ENCODE measurements around the gene EFNA2. TPM values are rescaled to one million over a fixed set of nuclear protein-coding genes. Genes with fewer than 3 reads are reported as not detected.

EFNA2 gene
- total RNA-seq = not detected

- peaks cover 5% of the 10 kb centered on the region for H3K4me1 Mint-ChIP-seq
- no peaks in the 10 kb centered on the region for H3K36me3 Mint-ChIP-seq (ENCODE audit: low read depth)
- CTCF ChIA-PET = no interaction called here
- peaks cover 28% of the 10 kb centered on the region for H3K27me3 Mint-ChIP-seq
- no peaks in the 10 kb centered on the region for H3K9me3 Mint-ChIP-seq
- H3K4me3 Mint-ChIP-seq = no peak within 1 kb of the TSS
- H3K27ac Mint-ChIP-seq = no peak within 1 kb of the TSS
- POLR2A ChIA-PET = interaction anchor here (1.1 kb wide), 1 partner anchor 42 kb away, joined by 3 read pairs; no protein-coding TSS in a partner anchor
- DNase-seq = no peak
Measured at GRCh38 chr19:1285737-1286360, at the start of gene EFNA2. EFNA2 (plus strand) TSS chr19:1285873; CDS start chr19:1286169, 296 bp downstream.

- H3K36me3 Mint-ChIP-seq (ENCODE audit: low read depth) = no peaks in the 10 kb centered on the region
- no peak for DNase-seq
- H3K27ac Mint-ChIP-seq = no peak overlapping the region
- H3K9me3 Mint-ChIP-seq = no peaks in the 10 kb centered on the region
- POLR2A ChIA-PET = interaction anchor here (1.6 kb wide), 1 partner anchor 33 kb away, joined by 9 read pairs; the partner anchor contains the start of gene CIRBP
- CTCF ChIA-PET = no interaction called here
- H3K4me1 Mint-ChIP-seq = peaks cover 19% of the 10 kb centered on the region
- peaks cover 17% of the 10 kb centered on the region for H3K27me3 Mint-ChIP-seq
- no peak overlapping the region for H3K4me3 Mint-ChIP-seq
Measured at GRCh38 chr19:1236576-1236975, 49.1 kb upstream of the EFNA2 start.

GRCh38 chr19:1237027-1237659 lies 48.5 kb upstream of the EFNA2 start:
- no peak overlapping the region for H3K27ac Mint-ChIP-seq
- no peak overlapping the region for H3K4me3 Mint-ChIP-seq

GRCh38 chr19:1237754-1238368 lies 47.8 kb upstream of the EFNA2 start, which contains the start of gene CBARP:
CBARP (minus strand) TSS chr19:1238005; CDS start chr19:1236100, 1,905 bp downstream.
- peaks cover 29% of the 10 kb centered on the region for H3K4me1 Mint-ChIP-seq
- H3K4me3 Mint-ChIP-seq = peak within 1 kb of the TSS; percentile 69
- ChIA-PET CTCF (no interaction called here), POLR2A (interaction anchor here (1.2 to 1.6 kb wide), 3 partner anchors 31 to 170 kb away, joined by 3 to 9 read pairs (median 4); partner anchors contain the start of genes ARHGAP45 and CIRBP)
- H3K36me3 Mint-ChIP-seq (ENCODE audit: low read depth) = no peaks in the 10 kb centered on the region
- no peaks in the 10 kb centered on the region for H3K9me3 Mint-ChIP-seq
- DNase-seq = no peak
- peak within 1 kb of the TSS; percentile 4 for H3K27ac Mint-ChIP-seq
- H3K27me3 Mint-ChIP-seq = peaks cover 17% of the 10 kb centered on the region

More at GRCh38 chr19:1237027-1237659, 48.5 kb upstream of the EFNA2 start:
- H3K36me3 Mint-ChIP-seq (ENCODE audit: low read depth) = no peaks in the 10 kb centered on the region
- H3K27me3 Mint-ChIP-seq = peaks cover 17% of the 10 kb centered on the region
- ChIA-PET POLR2A (interaction anchor here (1.6 kb wide), 1 partner anchor 32 kb away, joined by 9 read pairs; the partner anchor contains the start of gene CIRBP), CTCF (no interaction called here)
- DNase-seq = no peak
- H3K9me3 Mint-ChIP-seq = no peaks in the 10 kb centered on the region
- peaks cover 21% of the 10 kb centered on the region for H3K4me1 Mint-ChIP-seq

- H3K4me1 Mint-ChIP-seq = peaks cover 36% of the 10 kb centered on the region
- POLR2A ChIA-PET = interaction anchor here (1.2 to 1.6 kb wide), 3 partner anchors 31 to 171 kb away, joined by 3 to 9 read pairs (median 4); partner anchors contain the start of genes ARHGAP45 and CIRBP
- peaks cover 17% of the 10 kb centered on the region for H3K27me3 Mint-ChIP-seq
- H3K4me3 Mint-ChIP-seq = peak overlapping the region; percentile 69
- H3K27ac Mint-ChIP-seq = peak overlapping the region; percentile 4
- H3K9me3 Mint-ChIP-seq = no peaks in the 10 kb centered on the region
- H3K36me3 Mint-ChIP-seq (ENCODE audit: low read depth) = no peaks in the 10 kb centered on the region
- CTCF ChIA-PET = no interaction called here
- no peak for DNase-seq
Measured at GRCh38 chr19:1238369-1239303, 47.0 kb upstream of the EFNA2 start.

- Mint-ChIP-seq H3K27me3 (peaks cover 17% of the 10 kb centered on the region), H3K36me3 (ENCODE audit: low read depth) (peaks cover under 1% of the 10 kb centered on the region), H3K4me3 (peak overlapping the region; percentile 32), H3K27ac (no peak overlapping the region), H3K4me1 (peaks cover 37% of the 10 kb centered on the region), H3K9me3 (no peaks in the 10 kb centered on the region)
- ChIA-PET CTCF (no interaction called here), POLR2A (interaction anchor here (1.6 kb wide), 2 partner anchors 30 to 172 kb away, joined by 4 to 9 read pairs; partner anchors contain the start of genes ARHGAP45 and CIRBP)
- DNase-seq = no peak
Measured at GRCh38 chr19:1239420-1239795, 46.3 kb upstream of the EFNA2 start.

GRCh38 chr19:1239796-1240737 lies 45.6 kb upstream of the EFNA2 start:
- CTCF ChIA-PET = interaction anchor here (0.6 to 2.1 kb wide), 9 partner anchors 13 to 376 kb away, joined by 3 to 23 read pairs (median 4); partner anchors contain the start of gene CIRBP
- Mint-ChIP-seq H3K27ac (no peak overlapping the region), H3K27me3 (peaks cover 17% of the 10 kb centered on the region), H3K4me3 (peak overlapping the region; percentile 47), H3K4me1 (peaks cover 42% of the 10 kb centered on the region), H3K9me3 (no peaks in the 10 kb centered on the region), H3K36me3 (ENCODE audit: low read depth) (peaks cover 2% of the 10 kb centered on the region)
- peak; percentile 90 for DNase-seq
- POLR2A ChIA-PET = interaction anchor here (1.2 to 6.9 kb wide), 5 partner anchors 27 to 165 kb away, joined by 3 to 266 read pairs (median 3); partner anchors contain the start of gene CIRBP

- no peak for DNase-seq
- H3K36me3 Mint-ChIP-seq (ENCODE audit: low read depth) = peaks cover 2% of the 10 kb centered on the region
- ChIA-PET POLR2A (interaction anchor here (0.7 to 6.9 kb wide), 8 partner anchors 9 to 166 kb away, joined by 3 to 266 read pairs (median 4); partner anchors contain the start of genes CIRBP and FAM174C), CTCF (interaction anchor here (0.8 to 2.1 kb wide), 8 partner anchors 12 to 377 kb away, joined by 3 to 23 read pairs (median 5); partner anchors contain the start of gene CIRBP)
- H3K9me3 Mint-ChIP-seq = no peaks in the 10 kb centered on the region
- H3K4me1 Mint-ChIP-seq = peaks cover 42% of the 10 kb centered on the region
- H3K27me3 Mint-ChIP-seq = peaks cover 16% of the 10 kb centered on the region
- peak overlapping the region; percentile 82 for H3K4me3 Mint-ChIP-seq
- H3K27ac Mint-ChIP-seq = peak overlapping the region; percentile 76
Measured at GRCh38 chr19:1240925-1241324, 44.7 kb upstream of the EFNA2 start.

- peaks cover 2% of the 10 kb centered on the region for H3K36me3 Mint-ChIP-seq (ENCODE audit: low read depth)
- ChIA-PET CTCF (interaction anchor here (1.1 to 2.1 kb wide), 7 partner anchors 11 to 378 kb away, joined by 3 to 23 read pairs (median 6); partner anchors contain the start of gene CIRBP), POLR2A (interaction anchor here (0.7 to 6.9 kb wide), 8 partner anchors 9 to 166 kb away, joined by 3 to 266 read pairs (median 4); partner anchors contain the start of genes CIRBP and FAM174C)
- H3K27ac Mint-ChIP-seq = peak within 1 kb of the TSS; percentile 84
- peak within 1 kb of the TSS; percentile 88 for H3K4me3 Mint-ChIP-seq
- DNase-seq = peak; percentile 93
- peaks cover 46% of the 10 kb centered on the region for H3K4me1 Mint-ChIP-seq
- H3K27me3 Mint-ChIP-seq = peaks cover 15% of the 10 kb centered on the region
- H3K9me3 Mint-ChIP-seq = no peaks in the 10 kb centered on the region
Measured at GRCh38 chr19:1241417-1242095, 44.1 kb upstream of the EFNA2 start, which contains the start of gene ATP5F1D. ATP5F1D (plus strand) TSS chr19:1241751; CDS start chr19:1241851, 100 bp downstream.
